Bronchial epithelial cell (primary cell): ENCODE measurements around the gene RBM20. TPM values are rescaled to one million over a fixed set of nuclear protein-coding genes. Genes with fewer than 3 reads are reported as not detected.
"Not testable (repeated sequence)": the region's sequence is repeated elsewhere in the genome, so short reads cannot be mapped to it uniquely, and the experiment has no call there.

Experiments
- DNase-seq: peaks from one replicate; pipeline ENCODE4 v3.0.0-alpha.2; 2010; ENCODE audit warnings: low read depth
- FAIRE-seq: peaks from 2 replicates; lab custom pipeline; 2011; peaks lifted over from hg19 to GRCh38; lab: Jason Lieb, UNC
- H3K27me3 ChIP-seq: 2 replicates; pipeline ENCODE4 v1.5.1; 2011; ENCODE audit warnings: low read length; ENCODE audit not compliant: control insufficient read depth, insufficient read depth
- H3K36me3 ChIP-seq: 2 replicates; pipeline ENCODE4 v1.5.1; 2011; ENCODE audit warnings: low read length; ENCODE audit not compliant: control insufficient read depth, insufficient read depth
- H3K4me3 ChIP-seq: 2 replicates; pipeline ENCODE4 v1.5.1; 2011; ENCODE audit warnings: mild to moderate bottlenecking, low read depth, low read length, control low read depth
- CTCF ChIP-seq: IDR thresholded peaks from 2 replicates; pipeline ENCODE4 v1.5.1; 2011; ENCODE audit warnings: mild to moderate bottlenecking, moderate library complexity, low read length, control low read depth, inconsistent platforms; ENCODE audit not compliant: insufficient read depth, severe bottlenecking
- total RNA-seq: library from RNA; depleted of rRNA; stranded (reverse); fragments of >200 nt; gene quantifications from 2 replicates; pipeline ENCODE4 v1.2.1, GENCODE V29; 2014

Gene RBM20
- total RNA-seq, 1 donor from 2014 or later: not detected

DNA sequence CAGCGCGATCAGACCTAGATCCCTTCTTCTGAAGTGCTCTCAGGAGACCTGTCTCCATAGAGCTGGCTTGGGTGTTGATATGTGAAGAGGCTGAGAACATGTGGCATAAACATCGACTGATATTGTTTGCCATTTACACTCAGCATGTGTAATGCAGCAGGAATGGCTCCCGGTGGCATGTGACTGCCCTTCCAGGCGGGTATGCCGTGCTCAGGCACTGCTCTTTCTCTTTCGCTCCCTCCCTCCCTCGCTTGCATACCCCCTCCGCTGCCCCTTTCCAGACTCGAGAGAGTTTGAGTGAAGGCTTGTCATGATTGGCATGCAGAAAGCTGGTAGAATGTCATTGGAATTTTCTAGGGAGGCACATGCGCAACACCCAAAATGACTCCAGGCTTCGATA is 120.2 kb downstream of the RBM20 start:
- H3K27me3 ChIP-seq: no peaks in the 10 kb centered on the region

GRCh38 chr10:110764793-110765512 is 120.8 kb downstream of the RBM20 start:
- Histone ChIP-seq H3K36me3 (no peaks in the 10 kb centered on the region), H3K4me3 (peak overlapping the region; percentile 17), H3K27me3 (no peaks in the 10 kb centered on the region)
- DNase-seq (peak; percentile 53), FAIRE-seq (no peak)
- no peak for TF ChIP-seq CTCF

More for the DNA sequence above, 120.2 kb downstream of the RBM20 start:
- no peak for TF ChIP-seq CTCF
- DNase-seq (peak; percentile 56), FAIRE-seq (no peak)
- no peaks in the 10 kb centered on the region for H3K36me3 ChIP-seq
- peak overlapping the region; percentile 17 for H3K4me3 ChIP-seq

DNA sequence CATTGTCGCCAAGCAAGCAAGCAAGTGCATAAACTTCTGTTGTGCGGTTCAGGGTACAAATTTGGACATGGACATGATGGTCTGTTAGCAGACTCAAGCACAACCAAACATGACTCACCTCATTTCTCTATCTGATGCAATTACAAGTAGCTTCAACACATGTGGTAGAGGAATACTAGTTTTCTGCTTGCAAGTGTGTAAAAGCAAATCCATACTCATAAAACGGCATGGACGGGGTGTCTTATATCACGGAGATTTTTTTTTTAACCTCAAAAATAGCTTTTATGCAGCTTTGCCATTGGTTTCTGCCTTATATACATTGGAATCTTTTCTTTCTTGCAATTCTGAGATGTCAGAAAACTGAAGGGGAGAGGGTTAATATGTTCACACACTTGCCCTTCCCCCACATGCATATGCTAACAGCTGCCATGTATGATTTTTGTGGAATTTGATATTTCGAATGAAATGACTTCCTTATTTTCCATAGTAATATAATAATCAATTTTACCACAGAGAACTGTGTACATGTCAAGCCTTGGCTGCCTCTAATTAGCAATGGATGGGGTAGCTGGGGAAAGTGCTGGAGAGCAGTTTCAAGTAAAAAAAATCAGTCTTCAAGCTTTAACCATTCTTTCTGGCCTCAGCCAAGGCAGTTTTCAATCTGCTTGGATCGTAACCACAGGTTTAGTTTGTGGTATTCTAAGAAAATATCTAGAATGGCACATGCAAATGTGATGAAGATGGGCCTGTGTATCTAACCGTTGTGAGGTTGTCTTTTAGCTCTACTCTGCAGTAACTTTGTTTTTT is 121.6 kb downstream of the RBM20 start:
- peak; percentile 65 for DNase-seq

GRCh38 chr10:110767601-110768000 is 123.5 kb downstream of the RBM20 start:
- FAIRE-seq, H3K4me3 ChIP-seq, H3K27me3 ChIP-seq, DNase-seq, H3K36me3 ChIP-seq: not testable (repeated sequence)

More for the DNA sequence above, 121.6 kb downstream of the RBM20 start:
- FAIRE-seq: no peak
- no peak for TF ChIP-seq CTCF
- Histone ChIP-seq H3K36me3 (no peaks in the 10 kb centered on the region), H3K4me3 (no peak overlapping the region), H3K27me3 (no peaks in the 10 kb centered on the region)

DNA sequence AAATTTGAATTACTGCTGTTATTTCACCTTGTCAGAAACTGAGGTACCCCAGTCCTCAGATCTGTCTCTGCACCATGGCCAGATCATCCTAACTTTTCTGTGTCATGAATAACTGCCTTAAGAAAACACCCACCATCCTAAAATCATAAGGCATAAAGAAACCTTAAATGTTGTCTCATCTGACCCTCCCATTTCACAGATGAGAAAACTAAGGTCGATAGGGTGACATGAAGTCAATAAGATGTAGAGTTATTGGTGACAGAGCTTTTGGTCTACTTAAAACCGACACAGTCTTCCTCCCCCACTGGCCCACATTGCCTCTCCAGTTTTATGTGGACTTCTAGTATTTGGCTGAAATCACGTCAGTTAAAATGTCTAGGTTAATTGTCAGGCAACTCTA is 126.1 kb downstream of the RBM20 start:
- H3K4me3 ChIP-seq: no peak overlapping the region
- DNase-seq: no peak
- no peaks in the 10 kb centered on the region for H3K27me3 ChIP-seq
- H3K36me3 ChIP-seq: no peaks in the 10 kb centered on the region
- no peak for TF ChIP-seq CTCF
- no peak for FAIRE-seq

DNA sequence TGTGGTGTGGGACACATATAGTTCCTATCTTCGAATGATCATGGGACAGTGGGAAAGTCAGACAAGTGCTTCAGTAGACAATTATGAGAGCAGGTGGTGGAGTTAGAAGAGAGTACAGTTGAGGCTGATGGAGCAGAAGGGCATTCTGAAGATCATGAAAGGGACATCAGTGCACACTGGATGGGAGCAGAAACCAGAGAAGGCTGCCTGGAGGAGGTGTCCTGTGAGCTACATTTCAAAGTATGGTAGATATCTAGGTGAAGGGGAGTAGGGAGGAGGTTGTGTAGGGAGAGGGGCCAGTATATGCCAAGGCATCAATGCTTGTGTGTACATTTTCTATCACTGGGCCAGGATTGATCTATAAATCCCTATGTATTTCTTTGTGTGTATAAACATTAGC is 127.3 kb downstream of the RBM20 start:
- FAIRE-seq (no peak), DNase-seq (no peak)
- H3K4me3 ChIP-seq: no peak overlapping the region
- TF ChIP-seq CTCF: no peak
- H3K36me3 ChIP-seq: no peaks in the 10 kb centered on the region
- H3K27me3 ChIP-seq: no peaks in the 10 kb centered on the region
